Prostate gland (tissue), 2 donors: Measurements from ENCODE around the gene ARL2BP.

Experiments
- CTCF ChIP-seq, 4 experiments: fragments of 200-600 bp in 2 of 4; fragments of 450-650 bp in 2 of 4; sonication (generic) in 2 of 4; IDR thresholded peaks; 1 replicate in 3 of 4; 2 replicates in 1 of 4; pipeline ENCODE4 v1.5.1; 2016 to 2019; ENCODE audit warnings: antibody characterized with exemption in 4 of 4, mild to moderate bottlenecking in 2 of 4, moderate library complexity in 2 of 4
- POLR2A ChIP-seq: fragments of 450-650 bp; IDR thresholded peaks from one replicate; pipeline ENCODE4 v1.6.1; 2016; ENCODE audit warnings: antibody characterized with exemption, mild to moderate bottlenecking

GRCh38 chr16:57236022-57236350 is 9.1 kb upstream of the ARL2BP start:
- no peak for TF ChIP-seq CTCF (IDR thresholded peaks at IDR 0.05)
- TF ChIP-seq POLR2A, result no peak
